IPS-NIHi11 (cell line): ENCODE results near the gene SEPTIN10.
"Not testable (repeated sequence)": the region's sequence is repeated elsewhere in the genome, so short reads cannot be mapped to it uniquely, and the experiment has no call there.

Source experiments
- DNase-seq: peaks from one replicate; pipeline ENCODE4 v3.0.0; 2012; ENCODE audit warnings: mixed read lengths, low spot score

The SEPTIN10 gene

DNA sequence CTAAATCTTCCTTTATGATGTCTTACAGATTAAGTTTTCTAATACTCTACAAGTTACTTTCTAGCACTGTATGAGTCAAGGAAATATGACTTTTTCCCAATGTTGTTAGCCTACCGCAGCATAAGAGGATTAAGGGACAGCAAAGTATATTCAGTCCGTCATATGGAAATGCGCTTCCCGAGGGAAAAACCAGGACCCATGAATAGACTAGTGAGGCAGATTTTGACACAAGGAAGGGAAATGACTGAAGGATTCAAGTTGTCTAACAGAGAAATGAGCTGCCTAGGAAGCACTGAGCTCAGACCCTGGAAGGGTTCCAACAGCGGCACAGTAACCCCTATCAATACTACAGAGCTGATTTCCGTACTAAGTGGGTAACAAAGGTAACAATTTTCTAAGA lies 12.0 kb downstream of the SEPTIN10 start:
- no peak for DNase-seq

GRCh38 chr2:109597283-109597682 lies 16.5 kb downstream of the SEPTIN10 start:
- no peak for DNase-seq

DNA sequence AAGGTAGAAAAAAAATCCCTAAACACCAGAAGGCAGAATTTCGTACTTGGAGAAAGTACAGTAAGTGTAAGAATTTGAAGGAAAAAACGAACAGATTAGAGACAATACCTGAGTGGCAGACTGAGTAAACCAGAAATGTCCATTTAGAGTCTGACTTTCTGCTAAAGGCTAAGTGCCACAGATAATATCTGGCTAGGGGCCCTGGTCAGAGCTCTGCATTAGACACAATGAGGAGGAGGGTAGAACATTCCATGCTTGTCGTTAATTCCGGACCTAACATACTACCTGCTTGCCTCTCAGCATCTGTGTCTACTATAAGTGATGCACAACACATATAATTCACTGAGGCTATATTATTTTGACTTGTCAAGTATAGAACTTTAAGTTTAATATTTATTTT lies 18.1 kb downstream of the SEPTIN10 start:
- no peak for DNase-seq

- DNase-seq = no peak
Observed at GRCh38 chr2:109594246-109594885, 19.4 kb downstream of the SEPTIN10 start.

GRCh38 chr2:109592905-109593304 lies 20.9 kb downstream of the SEPTIN10 start:
- no peak for DNase-seq

DNA sequence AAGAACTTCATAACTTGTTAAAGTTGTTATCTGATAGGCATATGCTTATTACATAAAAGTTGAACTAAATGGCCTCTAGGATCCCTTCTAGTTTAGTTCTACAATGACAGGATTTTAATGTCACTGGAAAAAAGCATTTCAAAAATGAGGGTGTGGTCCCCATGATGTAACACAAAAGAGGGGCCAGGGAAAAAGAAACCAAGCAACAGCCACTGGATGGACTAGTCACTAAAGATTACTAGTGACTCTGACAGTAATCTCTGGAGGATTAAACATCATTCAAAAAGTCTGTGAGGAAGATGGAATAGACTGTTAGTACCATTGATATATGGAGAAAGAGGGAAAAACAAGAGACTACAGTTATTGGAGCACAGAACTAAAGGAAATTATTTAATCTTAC lies 22.6 kb downstream of the SEPTIN10 start:
- DNase-seq = no peak

GRCh38 chr2:109586687-109587086 lies 27.1 kb downstream of the SEPTIN10 start:
- no peak for DNase-seq

- DNase-seq = no peak
Observed at GRCh38 chr2:109582928-109583895, 30.6 kb downstream of the SEPTIN10 start.

- not testable (repeated sequence) for DNase-seq
Observed at GRCh38 chr2:109577630-109578029, 36.1 kb downstream of the SEPTIN10 start.

DNA sequence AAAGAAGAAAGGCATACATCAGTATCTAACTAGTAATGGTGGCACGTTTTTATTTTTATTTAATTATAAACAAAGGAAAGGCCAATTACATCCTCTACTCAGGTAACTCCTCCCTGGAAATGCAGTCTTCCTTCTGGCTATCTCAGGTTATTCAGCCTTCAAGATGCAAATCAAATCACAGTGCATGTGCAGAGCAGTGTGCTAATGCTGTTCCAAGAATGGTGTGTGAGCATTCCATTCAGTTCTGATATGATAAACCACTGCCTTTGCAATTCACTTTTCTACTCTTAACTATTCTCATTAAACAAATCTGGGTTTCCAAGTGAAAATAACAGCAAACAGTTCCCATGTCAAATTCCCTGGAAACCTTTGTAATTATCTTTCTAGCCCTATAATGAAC lies 38.4 kb downstream of the SEPTIN10 start:
- no peak for DNase-seq

- no peak for DNase-seq
Observed at GRCh38 chr2:109563980-109564550, 49.7 kb downstream of the SEPTIN10 start.

GRCh38 chr2:109563288-109563687 lies 50.5 kb downstream of the SEPTIN10 start:
- DNase-seq = no peak

DNA sequence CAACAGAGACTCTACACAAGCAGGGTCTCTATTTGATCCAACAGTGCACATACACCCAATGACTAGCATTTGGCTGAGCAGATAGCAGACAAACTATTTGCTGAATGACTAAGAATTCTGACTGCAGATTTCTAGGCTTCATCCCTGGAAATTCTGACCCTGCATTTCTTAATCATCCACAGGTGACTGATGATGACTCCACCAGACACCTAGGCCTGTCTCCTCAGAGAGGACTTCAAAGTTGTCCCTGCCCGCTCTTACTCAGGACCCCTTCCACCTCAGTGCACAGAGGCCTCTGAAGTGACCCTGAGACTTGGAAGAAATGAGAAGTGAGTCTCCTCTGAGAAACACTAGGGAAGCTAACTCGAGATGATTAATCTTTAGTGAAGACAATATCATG lies 51.3 kb downstream of the SEPTIN10 start:
- no peak for DNase-seq

GRCh38 chr2:109560265-109560664 lies 53.5 kb downstream of the SEPTIN10 start:
- no peak for DNase-seq

DNA sequence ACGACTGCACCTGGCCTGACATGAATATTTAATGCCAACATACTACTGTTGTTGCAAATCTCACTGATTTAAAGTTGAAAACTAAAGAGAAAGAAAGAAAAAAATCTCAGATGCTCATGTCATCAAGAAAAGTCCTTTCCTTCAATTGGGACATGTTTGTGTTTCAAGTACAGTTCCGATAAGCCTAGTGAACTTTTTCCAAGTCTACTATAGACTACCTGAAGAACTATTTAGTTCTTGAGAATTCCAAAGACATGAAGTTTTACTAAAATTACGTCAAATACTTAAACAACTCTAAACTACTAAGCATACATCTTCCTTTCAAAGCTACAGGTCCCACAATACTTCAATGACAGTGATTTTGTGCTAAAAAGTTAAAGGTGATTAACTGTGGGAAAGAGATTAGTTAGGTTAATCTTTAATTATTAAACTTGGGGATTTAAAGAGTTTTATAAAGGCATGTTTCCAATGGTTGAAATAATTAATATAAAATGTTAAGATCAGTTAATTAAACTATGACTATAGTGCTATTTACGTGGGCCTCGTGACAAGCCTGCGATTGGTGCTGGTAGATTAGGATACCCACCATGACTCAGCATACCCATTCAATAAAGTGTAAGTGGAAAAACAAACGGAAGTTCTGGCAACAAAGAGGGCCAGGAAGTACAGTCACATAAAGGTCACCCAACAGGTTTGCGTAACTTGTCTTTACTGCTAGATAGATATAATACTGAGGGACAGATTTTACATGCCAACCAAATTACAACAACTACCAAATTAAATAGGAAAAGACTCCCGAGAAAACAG lies 55.5 kb downstream of the SEPTIN10 start:
- DNase-seq = no peak

DNA sequence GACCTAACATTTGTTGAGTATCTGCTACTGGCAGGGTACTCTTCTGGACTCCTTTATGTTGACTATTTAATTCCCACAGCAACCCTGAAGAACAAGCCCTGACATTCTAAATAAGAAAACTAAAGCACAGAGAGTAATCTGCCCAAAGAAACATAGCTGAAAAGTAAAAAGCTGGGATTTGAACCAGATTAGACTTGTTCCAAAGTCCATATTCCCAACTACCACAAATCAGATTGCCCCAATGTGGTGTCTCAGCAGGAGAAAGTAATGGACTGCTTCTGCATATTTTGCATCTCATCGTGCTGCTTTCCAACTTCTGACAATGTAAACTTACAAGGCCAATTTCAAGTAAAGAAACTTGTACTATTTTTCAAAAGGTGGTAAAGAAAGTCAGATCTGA lies 56.5 kb downstream of the SEPTIN10 start:
- no peak for DNase-seq

DNA sequence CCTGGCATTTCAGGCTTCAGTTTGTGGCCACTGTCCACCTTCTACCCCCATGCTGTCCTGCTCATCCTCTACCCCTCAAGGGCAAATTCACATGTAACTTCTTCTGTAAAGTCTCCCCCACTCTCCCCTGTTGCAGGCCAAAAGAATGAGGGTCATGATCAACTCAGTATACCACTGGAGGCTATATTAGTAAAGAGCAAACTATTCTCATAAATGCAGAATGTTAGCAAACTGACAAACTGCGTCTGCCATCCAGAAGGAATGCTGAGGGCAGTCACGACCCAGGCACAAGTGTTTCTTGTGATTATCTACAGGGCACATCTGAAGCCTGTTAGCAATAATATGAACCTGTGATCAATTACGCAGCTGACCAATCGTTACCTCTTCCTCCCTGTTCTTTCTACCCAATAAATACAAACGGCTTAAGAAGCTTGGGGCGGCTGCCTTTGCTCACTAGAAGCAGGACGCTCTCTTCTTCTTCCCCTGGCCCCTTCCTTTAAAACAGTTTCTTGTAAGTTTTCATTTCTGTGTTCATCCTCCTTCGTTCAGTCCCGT lies 58.3 kb downstream of the SEPTIN10 start:
- no peak for DNase-seq

DNA sequence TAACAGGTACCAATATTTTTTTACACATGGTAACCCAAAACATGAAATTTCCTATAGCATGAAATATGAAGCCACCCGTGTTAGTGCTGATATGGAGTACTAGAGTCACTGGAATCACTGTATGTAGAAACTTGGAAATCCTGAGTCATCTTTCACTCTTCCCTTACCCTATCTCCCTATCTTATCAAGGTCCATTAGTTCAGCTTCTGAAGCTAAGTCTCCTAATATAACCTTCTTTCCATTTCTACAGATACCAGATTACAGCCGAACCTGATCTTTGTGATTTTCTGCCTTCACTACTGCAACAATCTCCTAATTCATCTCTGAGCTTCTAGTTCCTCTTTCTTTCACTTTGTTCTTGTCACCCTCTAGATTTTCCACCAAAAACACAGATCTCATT lies 59.0 kb downstream of the SEPTIN10 start:
- no peak for DNase-seq

DNA sequence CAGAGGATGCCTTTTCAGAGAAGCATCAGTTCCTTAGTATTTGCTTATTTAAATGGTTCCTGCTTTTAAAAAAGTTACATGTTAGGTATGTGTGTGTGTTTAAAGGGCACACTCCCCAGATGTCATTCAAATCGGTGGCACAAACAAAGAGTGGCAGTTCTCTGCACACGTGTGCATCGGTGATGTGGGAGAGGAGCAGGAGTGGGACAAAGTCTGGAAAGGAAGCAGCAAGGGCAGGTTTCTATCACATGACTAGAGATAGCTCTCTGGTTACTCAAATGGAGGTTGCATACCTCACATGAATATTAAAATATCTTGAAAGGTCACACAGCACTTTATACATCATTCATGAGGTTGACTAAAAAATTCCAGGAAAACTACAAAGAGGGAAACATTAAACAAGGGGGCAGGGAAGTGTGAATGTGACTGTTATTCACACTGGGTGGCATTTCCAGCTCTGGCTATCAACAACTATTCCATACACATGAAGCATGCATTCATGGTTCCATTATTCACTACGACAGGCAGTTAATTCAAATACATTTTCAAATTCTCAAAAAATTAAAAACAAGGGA lies 64.7 kb downstream of the SEPTIN10 start:
- no peak for DNase-seq

GRCh38 chr2:109547280-109547679 lies 66.5 kb downstream of the SEPTIN10 start:
- no peak for DNase-seq
